ENCODE results near the gene CETN3.
"Not testable (repeated sequence)": the region's sequence is repeated elsewhere in the genome, so short reads cannot be mapped to it uniquely, and the experiment has no call there.

Gene CETN3

DNA sequence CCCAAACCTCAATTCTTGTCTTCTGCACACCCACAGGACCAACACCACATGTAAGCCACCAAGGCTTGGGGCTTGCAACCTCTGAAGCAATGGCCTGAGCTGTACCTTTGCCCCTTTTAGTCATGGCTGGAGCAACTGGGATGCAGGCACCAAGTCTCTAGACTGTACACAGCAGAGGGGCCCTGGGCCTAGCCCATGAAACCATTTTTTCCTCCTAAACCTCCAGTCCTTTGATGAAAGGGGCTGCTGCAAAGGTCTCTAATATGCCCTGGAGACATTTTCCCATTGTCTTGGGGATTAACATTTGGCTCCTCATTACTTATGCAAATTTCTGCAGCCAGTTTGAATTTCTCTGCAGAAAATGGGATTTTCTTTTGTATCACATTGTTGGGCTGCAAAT is 38.3 kb downstream of the CETN3 start:
- not testable (repeated sequence) for H3K9me3 ChIP-seq (ENCODE audit: low read length); H3K4me3 ChIP-seq (ENCODE audit: low read length); H3K4me1 ChIP-seq (ENCODE audit: insufficient read depth, low read length); H3K27me3 ChIP-seq (ENCODE audit: insufficient read depth, low read length); H2AFZ ChIP-seq (ENCODE audit: low read depth, low read length); H3K36me3 ChIP-seq (ENCODE audit: insufficient read depth, low read length)

DNA sequence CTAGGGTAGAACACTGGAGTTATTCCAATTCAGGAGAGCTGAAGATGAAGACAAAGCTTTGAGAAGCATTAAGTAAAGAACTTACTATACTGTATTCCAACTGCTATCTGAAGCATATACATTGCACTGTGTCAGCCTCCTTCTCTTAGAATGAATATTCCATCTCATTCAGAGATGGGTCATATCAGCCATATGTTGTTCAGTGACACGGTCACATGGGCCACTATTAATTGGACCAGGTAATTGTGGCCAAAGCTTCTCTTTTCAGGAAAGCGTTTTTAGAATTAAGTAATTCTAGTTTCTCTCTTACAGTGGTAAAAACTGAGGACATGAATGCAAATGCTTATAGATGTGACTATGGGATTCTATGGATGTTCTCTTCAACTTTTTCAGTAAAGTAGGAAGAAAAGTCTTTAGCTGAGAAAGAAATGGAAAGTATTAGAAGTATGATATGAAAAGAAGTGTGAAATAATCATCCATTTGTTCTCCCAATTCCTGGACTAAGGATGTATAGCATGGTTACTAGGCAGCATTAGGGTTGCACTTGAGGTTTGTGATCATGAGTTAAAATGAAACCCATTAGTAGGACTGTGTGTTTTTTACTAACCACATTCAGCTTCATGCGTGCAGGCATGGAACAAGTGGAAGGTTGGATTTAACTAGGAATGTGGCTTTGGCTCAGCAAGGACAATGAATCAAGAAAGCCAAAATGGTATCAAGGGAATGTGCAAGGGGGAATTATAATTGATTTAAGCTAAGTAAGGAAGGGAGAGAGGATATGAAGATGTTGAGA is 40.9 kb downstream of the CETN3 start:
- Histone ChIP-seq H3K9me3 (ENCODE audit: low read length) (peaks cover 3% of the 10 kb centered on the region), H3K36me3 (ENCODE audit: insufficient read depth, low read length) (no peaks in the 10 kb centered on the region), H3K4me1 (ENCODE audit: insufficient read depth, low read length) (peaks cover 9% of the 10 kb centered on the region), H3K27me3 (ENCODE audit: insufficient read depth, low read length) (no peaks in the 10 kb centered on the region), H2AFZ (ENCODE audit: low read depth, low read length) (no peak overlapping the region), H3K4me3 (ENCODE audit: low read length) (no peak overlapping the region)

DNA sequence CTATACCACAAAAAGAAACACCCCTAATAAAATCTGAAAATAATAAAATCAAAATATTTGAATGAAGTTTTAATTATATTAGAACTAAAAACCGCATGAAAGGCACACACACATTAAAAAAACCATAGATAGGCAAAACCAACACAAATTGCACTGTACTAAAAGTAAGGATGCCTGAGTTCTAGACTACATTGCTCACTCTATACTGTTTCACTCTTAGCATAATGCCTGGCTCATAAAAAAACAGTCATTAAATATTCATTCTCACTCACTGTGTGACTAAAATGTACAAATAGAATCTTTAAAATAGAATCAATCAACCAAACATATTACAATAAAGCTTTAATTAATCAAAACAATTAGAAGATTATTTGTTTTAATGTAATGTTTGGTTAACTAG is 41.7 kb downstream of the CETN3 start:
- H3K9me3 ChIP-seq (ENCODE audit: low read length) = peaks cover 3% of the 10 kb centered on the region
- no peaks in the 10 kb centered on the region for H3K27me3 ChIP-seq (ENCODE audit: insufficient read depth, low read length)
- H3K36me3 ChIP-seq (ENCODE audit: insufficient read depth, low read length) = no peaks in the 10 kb centered on the region
- H3K4me1 ChIP-seq (ENCODE audit: insufficient read depth, low read length) = peaks cover 9% of the 10 kb centered on the region
- H2AFZ ChIP-seq (ENCODE audit: low read depth, low read length) = no peak overlapping the region
- H3K4me3 ChIP-seq (ENCODE audit: low read length) = no peak overlapping the region

DNA sequence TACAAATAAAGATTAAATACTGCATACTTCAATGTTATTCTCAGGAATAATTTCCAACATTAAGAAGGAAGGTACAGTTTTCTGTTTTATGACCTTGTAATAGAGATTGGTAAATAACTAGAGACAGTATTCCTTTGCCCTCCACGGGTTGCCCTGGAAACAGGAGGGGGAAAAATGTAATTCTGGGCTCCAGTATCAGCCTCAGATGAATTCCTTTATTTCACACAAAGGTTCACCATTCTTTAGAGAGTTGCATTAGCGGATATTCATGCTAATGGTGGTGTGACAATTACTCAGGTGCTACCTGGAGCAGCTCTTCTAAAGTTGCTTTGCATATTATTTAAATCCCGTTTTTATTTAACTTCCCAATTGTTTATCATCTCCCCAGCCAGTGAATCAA is 42.6 kb downstream of the CETN3 start:
- Histone ChIP-seq H3K4me3 (ENCODE audit: low read length) (no peak overlapping the region), H3K27me3 (ENCODE audit: insufficient read depth, low read length) (no peaks in the 10 kb centered on the region), H3K36me3 (ENCODE audit: insufficient read depth, low read length) (no peaks in the 10 kb centered on the region), H3K4me1 (ENCODE audit: insufficient read depth, low read length) (peaks cover 9% of the 10 kb centered on the region), H3K9me3 (ENCODE audit: low read length) (peaks cover 3% of the 10 kb centered on the region), H2AFZ (ENCODE audit: low read depth, low read length) (no peak overlapping the region)

DNA sequence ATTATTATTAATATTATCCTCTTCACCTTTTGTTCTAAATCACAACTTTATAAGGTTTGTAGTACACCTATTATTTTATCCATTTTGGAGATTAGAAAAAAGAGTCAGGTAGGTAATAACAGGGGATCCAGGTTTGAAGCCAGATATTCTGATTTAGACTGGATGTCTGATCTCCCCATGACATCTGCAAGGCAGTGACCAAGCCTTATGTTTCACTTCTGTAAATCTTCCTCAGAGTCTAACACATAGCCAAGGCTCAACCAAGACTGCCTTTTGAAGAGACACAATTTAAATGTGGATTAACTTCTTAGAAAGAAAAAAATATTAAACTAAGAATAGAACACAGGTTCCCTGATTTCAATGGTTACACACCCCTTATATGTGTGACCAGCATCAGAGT is 44.2 kb downstream of the CETN3 start:
- no peaks in the 10 kb centered on the region for H3K36me3 ChIP-seq (ENCODE audit: insufficient read depth, low read length)
- no peaks in the 10 kb centered on the region for H3K27me3 ChIP-seq (ENCODE audit: insufficient read depth, low read length)
- H3K9me3 ChIP-seq (ENCODE audit: low read length) = peaks cover 3% of the 10 kb centered on the region
- H3K4me3 ChIP-seq (ENCODE audit: low read length) = no peak overlapping the region
- H3K4me1 ChIP-seq (ENCODE audit: insufficient read depth, low read length) = peaks cover 9% of the 10 kb centered on the region
- no peak overlapping the region for H2AFZ ChIP-seq (ENCODE audit: low read depth, low read length)

DNA sequence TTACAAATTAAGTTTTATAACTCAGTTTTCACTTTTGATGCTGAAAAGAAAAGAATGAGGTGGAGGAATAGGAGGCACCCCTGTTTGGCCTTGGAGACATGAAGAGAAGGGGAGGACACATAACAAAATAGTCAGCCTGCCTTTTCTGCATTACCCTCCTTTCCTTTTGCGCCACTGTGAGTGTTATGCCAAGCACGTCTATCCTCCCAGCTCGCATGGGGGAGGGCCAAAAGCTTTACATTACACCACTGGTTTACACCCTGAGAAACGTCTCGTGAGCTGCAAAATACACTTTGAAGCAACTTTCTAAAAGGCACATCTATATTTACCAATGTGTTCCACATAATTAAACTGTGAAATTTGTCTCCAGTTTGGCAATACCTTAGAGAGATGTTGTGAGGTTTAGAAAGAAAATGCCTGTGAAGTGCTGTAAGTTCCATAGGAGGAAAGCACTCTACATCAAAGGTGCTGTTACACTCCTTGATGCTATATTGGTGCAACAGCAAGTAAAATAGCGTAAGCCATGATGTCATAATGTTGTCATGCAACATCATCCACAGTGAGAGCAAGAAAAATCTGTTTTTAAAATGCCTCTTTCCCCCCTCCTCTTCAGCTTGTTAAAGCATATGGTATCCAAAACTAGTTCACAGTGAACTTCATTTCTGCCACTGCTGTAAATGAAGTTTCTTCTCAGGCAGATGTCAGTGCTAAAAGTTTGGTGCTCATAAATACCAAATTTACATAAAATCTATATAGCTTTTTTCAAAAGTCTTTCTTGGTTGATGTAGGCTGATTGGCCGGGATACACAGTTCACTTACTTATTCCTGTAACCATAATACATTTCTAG is 50.3 kb downstream of the CETN3 start:
- Histone ChIP-seq H3K27me3 (ENCODE audit: insufficient read depth, low read length) (no peaks in the 10 kb centered on the region), H3K4me3 (ENCODE audit: low read length) (no peak overlapping the region), H3K4me1 (ENCODE audit: insufficient read depth, low read length) (no peaks in the 10 kb centered on the region), H2AFZ (ENCODE audit: low read depth, low read length) (no peak overlapping the region), H3K9me3 (ENCODE audit: low read length) (no peaks in the 10 kb centered on the region), H3K36me3 (ENCODE audit: insufficient read depth, low read length) (no peaks in the 10 kb centered on the region)

DNA sequence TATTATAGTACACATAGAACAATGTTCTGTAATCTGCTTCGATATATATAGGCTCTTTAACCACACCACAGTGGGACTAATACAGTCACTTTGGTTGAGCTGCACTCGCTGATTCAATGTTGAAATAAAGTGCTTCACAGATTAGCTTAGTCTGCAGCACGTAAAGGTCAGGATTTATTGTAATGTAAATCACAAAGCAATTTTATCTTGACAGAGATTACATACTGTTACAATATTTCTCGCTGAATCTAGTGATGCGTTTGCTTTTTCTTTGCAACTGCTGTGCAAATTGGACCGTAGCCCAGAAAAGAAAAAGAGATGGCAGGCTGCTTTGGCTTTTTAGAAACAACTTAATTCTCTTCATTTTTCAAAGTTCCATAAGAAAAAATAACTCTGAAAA is 52.9 kb downstream of the CETN3 start:
- Histone ChIP-seq H3K9me3 (ENCODE audit: low read length) (no peaks in the 10 kb centered on the region), H3K4me1 (ENCODE audit: insufficient read depth, low read length) (no peaks in the 10 kb centered on the region), H3K36me3 (ENCODE audit: insufficient read depth, low read length) (no peaks in the 10 kb centered on the region), H3K4me3 (ENCODE audit: low read length) (no peak overlapping the region), H2AFZ (ENCODE audit: low read depth, low read length) (no peak overlapping the region), H3K27me3 (ENCODE audit: insufficient read depth, low read length) (no peaks in the 10 kb centered on the region)

DNA sequence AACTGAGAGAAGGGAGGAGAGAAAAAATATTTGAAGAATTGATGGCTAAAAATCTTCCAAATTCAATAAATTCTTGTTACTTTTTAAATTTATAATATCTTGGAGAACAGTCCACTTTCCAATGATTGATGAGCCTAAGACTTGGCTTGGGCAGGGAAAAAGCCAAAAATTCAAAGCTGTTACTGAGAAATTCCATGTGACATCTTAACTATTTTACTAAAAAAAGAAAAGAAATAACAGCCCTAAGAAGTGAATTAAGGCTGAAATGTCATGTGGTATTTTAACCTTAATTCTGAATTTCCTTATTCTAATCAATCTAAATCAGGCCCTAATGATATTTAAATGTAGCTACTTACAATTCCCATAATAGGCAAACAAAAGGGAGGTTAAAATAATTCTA is 53.4 kb downstream of the CETN3 start:
- no peaks in the 10 kb centered on the region for H3K9me3 ChIP-seq (ENCODE audit: low read length)
- no peaks in the 10 kb centered on the region for H3K27me3 ChIP-seq (ENCODE audit: insufficient read depth, low read length)
- no peak overlapping the region for H3K4me3 ChIP-seq (ENCODE audit: low read length)
- no peaks in the 10 kb centered on the region for H3K4me1 ChIP-seq (ENCODE audit: insufficient read depth, low read length)
- no peaks in the 10 kb centered on the region for H3K36me3 ChIP-seq (ENCODE audit: insufficient read depth, low read length)
- H2AFZ ChIP-seq (ENCODE audit: low read depth, low read length) = no peak overlapping the region

DNA sequence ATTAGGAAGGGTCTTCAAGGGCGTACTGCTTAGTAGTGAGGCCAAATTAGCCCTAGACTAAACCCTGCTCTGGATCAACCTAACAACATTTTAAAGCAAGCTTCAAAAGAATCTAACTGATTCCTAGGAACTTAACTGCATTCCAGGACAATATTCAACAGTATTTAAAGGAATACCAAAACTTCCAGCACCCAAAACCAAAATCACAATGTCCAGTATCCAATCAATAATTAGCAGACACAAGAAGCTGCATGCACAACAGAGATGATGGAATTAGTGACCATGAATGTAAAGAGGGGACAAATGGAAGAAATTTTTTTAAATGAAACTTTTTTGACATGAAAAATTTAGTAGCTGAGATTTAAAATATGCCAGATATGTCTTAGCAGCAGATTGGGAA is 53.9 kb downstream of the CETN3 start:
- H2AFZ ChIP-seq (ENCODE audit: low read depth, low read length) = no peak overlapping the region
- no peaks in the 10 kb centered on the region for H3K9me3 ChIP-seq (ENCODE audit: low read length)
- no peaks in the 10 kb centered on the region for H3K27me3 ChIP-seq (ENCODE audit: insufficient read depth, low read length)
- H3K36me3 ChIP-seq (ENCODE audit: insufficient read depth, low read length) = no peaks in the 10 kb centered on the region
- H3K4me3 ChIP-seq (ENCODE audit: low read length) = no peak overlapping the region
- H3K4me1 ChIP-seq (ENCODE audit: insufficient read depth, low read length) = no peaks in the 10 kb centered on the region

DNA sequence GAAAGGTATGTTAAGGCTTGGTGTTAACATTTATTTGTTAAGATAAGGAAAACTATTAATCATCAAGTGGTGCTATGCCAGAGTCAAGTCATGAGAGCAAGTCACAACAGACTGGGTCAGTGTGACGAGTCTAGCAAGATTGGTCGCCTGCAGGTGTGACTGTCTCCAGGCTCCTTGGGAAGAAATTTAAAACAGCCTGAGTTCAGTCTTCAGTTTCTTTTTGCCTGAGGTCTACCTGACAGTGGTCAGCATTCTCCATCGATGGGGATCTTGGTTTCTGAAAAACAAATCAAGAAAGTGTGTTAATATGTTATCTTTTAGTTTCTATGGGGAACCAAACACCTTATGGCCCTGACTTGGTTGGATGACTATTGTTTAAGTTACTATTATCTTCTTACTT is 56.3 kb downstream of the CETN3 start:
- Histone ChIP-seq H3K4me1 (ENCODE audit: insufficient read depth, low read length) (no peaks in the 10 kb centered on the region), H3K27me3 (ENCODE audit: insufficient read depth, low read length) (peaks cover 3% of the 10 kb centered on the region), H3K4me3 (ENCODE audit: low read length) (no peak overlapping the region), H3K36me3 (ENCODE audit: insufficient read depth, low read length) (no peaks in the 10 kb centered on the region), H2AFZ (ENCODE audit: low read depth, low read length) (no peak overlapping the region), H3K9me3 (ENCODE audit: low read length) (no peaks in the 10 kb centered on the region)

DNA sequence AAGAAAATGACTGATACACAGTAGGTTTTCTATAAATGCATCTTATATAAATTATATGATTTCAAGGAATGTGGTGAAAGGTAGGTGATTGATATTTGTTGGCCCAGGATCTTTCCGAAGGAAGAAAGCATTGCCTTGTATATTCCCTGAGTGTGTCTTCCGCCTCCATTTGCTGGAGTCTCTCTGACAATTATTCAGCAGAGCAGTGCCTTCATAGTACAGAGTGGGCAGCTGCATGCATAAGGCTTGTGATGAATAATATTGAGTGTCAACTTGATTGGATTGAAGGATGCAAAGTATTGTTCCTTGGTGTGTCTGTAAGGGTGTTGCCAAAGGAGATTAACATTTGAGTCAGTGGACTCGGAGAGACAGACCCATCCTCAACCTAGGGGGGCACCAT is 58.5 kb downstream of the CETN3 start:
- Histone ChIP-seq H2AFZ (ENCODE audit: low read depth, low read length) (no peak overlapping the region), H3K4me1 (ENCODE audit: insufficient read depth, low read length) (no peaks in the 10 kb centered on the region), H3K36me3 (ENCODE audit: insufficient read depth, low read length) (no peaks in the 10 kb centered on the region), H3K9me3 (ENCODE audit: low read length) (no peaks in the 10 kb centered on the region), H3K27me3 (ENCODE audit: insufficient read depth, low read length) (peaks cover 3% of the 10 kb centered on the region), H3K4me3 (ENCODE audit: low read length) (no peak overlapping the region)

DNA sequence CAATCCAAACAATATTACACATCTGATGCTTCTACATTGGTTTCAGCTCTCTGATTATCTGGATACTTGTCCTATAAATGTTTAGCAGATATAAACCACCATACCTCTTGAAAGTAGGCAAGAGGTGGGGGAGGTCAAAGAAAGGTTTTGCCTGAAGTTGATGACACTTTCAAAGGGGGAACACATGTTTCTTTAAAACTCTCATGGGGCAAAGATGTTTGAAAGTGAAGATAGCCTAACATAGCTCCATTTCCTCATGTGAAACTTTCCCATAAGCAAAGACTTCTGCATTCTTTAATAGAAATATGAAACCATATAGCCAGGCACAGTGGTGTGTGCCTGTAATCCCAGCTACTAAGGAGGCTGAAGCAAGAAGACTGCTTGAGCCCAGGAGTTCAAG is 62.1 kb downstream of the CETN3 start:
- Histone ChIP-seq H3K9me3 (ENCODE audit: low read length) (no peaks in the 10 kb centered on the region), H3K36me3 (ENCODE audit: insufficient read depth, low read length) (no peaks in the 10 kb centered on the region), H3K4me1 (ENCODE audit: insufficient read depth, low read length) (no peaks in the 10 kb centered on the region), H3K4me3 (ENCODE audit: low read length) (no peak overlapping the region), H2AFZ (ENCODE audit: low read depth, low read length) (no peak overlapping the region), H3K27me3 (ENCODE audit: insufficient read depth, low read length) (peaks cover 3% of the 10 kb centered on the region)

DNA sequence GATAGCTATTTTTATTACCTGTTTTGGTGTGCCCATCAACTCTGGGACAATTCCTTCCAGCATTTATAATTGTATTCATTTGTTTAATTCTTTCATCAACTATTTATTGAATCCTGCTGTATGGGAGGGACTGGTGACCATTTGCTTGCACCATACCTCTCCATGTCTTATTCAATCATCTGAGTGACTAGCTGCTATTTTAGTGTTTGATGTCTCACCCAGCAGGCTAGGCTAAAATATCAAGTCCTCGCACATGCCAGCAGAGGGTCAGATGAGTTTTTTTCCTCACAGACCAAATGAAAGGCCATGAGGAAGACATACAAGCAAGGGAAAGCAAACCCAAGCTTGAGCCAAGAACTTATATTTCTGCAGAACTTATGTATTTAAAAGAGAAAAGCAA is 63.9 kb downstream of the CETN3 start:
- no peaks in the 10 kb centered on the region for H3K36me3 ChIP-seq (ENCODE audit: insufficient read depth, low read length)
- peaks cover 3% of the 10 kb centered on the region for H3K27me3 ChIP-seq (ENCODE audit: insufficient read depth, low read length)
- H3K4me3 ChIP-seq (ENCODE audit: low read length) = no peak overlapping the region
- no peak overlapping the region for H2AFZ ChIP-seq (ENCODE audit: low read depth, low read length)
- H3K4me1 ChIP-seq (ENCODE audit: insufficient read depth, low read length) = no peaks in the 10 kb centered on the region
- H3K9me3 ChIP-seq (ENCODE audit: low read length) = no peaks in the 10 kb centered on the region
